GM23248 (cell line): ENCODE data around the gene MB. TPM values are rescaled to one million over a fixed set of nuclear protein-coding genes. Genes with fewer than 3 reads are reported as not detected.

Source experiments
- DNase-seq: peaks from one replicate; pipeline ENCODE4 v3.0.0-alpha.2; 2015
- H2AFZ ChIP-seq: fragments of 200-600 bp; sonication (generic); 2 replicates; pipeline ENCODE4 v1.6.1; 2016; ENCODE audit warnings: antibody characterized with exemption
- H3F3A ChIP-seq: fragments of 200-600 bp; sonication (generic); 2 replicates; pipeline ENCODE4 v1.6.1; 2016; ENCODE audit warnings: mild to moderate bottlenecking, antibody characterized with exemption, mixed run types; ENCODE audit not compliant: insufficient read depth
- H3K27ac ChIP-seq: fragments of 200-600 bp; sonication (generic); 2 replicates; pipeline ENCODE4 v1.5.1; 2016; ENCODE audit warnings: mild to moderate bottlenecking
- H3K27me3 ChIP-seq: fragments of 200-600 bp; sonication (generic); replicated peaks from 2 replicates; pipeline ENCODE4 v1.6.1; 2016; ENCODE audit warnings: mild to moderate bottlenecking; ENCODE audit not compliant: insufficient read depth
- H3K36me3 ChIP-seq: fragments of 200-600 bp; sonication (generic); 2 replicates; pipeline ENCODE4 v1.6.1; 2016; ENCODE audit warnings: low read depth, mild to moderate bottlenecking
- H3K4me1 ChIP-seq: fragments of 200-600 bp; sonication (generic); 2 replicates; pipeline ENCODE4 v1.6.1; 2016; ENCODE audit warnings: mild to moderate bottlenecking; ENCODE audit not compliant: insufficient read depth
- H3K4me2 ChIP-seq: fragments of 200-600 bp; sonication (generic); one replicate; pipeline ENCODE4 v1.6.1; 2016; ENCODE audit warnings: mild to moderate bottlenecking; ENCODE audit not compliant: unreplicated experiment
- H3K4me3 ChIP-seq: fragments of 200-600 bp; sonication (generic); 2 replicates; pipeline ENCODE4 v1.5.1; 2016; ENCODE audit warnings: mild to moderate bottlenecking
- H3K79me2 ChIP-seq: fragments of 200-600 bp; sonication (generic); 2 replicates; pipeline ENCODE4 v1.6.1; 2016; ENCODE audit warnings: mild to moderate bottlenecking; ENCODE audit not compliant: insufficient read depth
- H3K9ac ChIP-seq: fragments of 200-600 bp; sonication (generic); 2 replicates; pipeline ENCODE4 v1.6.1; 2016; ENCODE audit warnings: mild to moderate bottlenecking
- H3K9me2 ChIP-seq: fragments of 200-600 bp; sonication (generic); 2 replicates; pipeline ENCODE4 v1.6.1; 2016; ENCODE audit warnings: mixed run types, mild to moderate bottlenecking, moderate library complexity; ENCODE audit not compliant: insufficient read depth
- H3K9me3 ChIP-seq: fragments of 200-600 bp; sonication (generic); one replicate; pipeline ENCODE4 v1.6.1; 2017; ENCODE audit warnings: low read depth
- H4K20me1 ChIP-seq: fragments of 200-600 bp; sonication (generic); 2 replicates; pipeline ENCODE4 v1.6.0; 2016; ENCODE audit not compliant: insufficient read depth
- EZH2 ChIP-seq: fragments of 200-600 bp; sonication (generic); IDR thresholded peaks from 2 replicates; pipeline ENCODE4 v1.6.1; 2018; ENCODE audit warnings: antibody characterized with exemption, mild to moderate bottlenecking; ENCODE audit not compliant: insufficient read depth, poor library complexity, severe bottlenecking
- EZH2phosphoT487 ChIP-seq: fragments of 200-600 bp; sonication (generic); IDR thresholded peaks from 2 replicates; pipeline ENCODE4 v1.6.1; 2018; ENCODE audit warnings: antibody characterized with exemption, moderate library complexity, mild to moderate bottlenecking, low read depth; ENCODE audit not compliant: insufficient read depth
- WGBS, 2 experiments: methylation state at CpG; one replicate each; pipeline ENCODE4 v1.1.6; 2015 to 2017; ENCODE audit warnings: low lambda C conversion rate in 2 of 2, low coverage in 1 of 2; ENCODE audit errors: missing lambda C conversion rate in 2 of 2; 5-methylcytosine and 5-hydroxymethylcytosine counted together
- in situ Hi-C: fragments of 300-500 bp; cut with MboI; formaldehyde crosslinking; loops from 2 replicates; pipeline ENCODE4 v1.15.0; 2020
- polyA plus RNA-seq: library from polyadenylated mRNA; unstranded; fragments of >200 nt; fragmentation: Nextera tagmentation; extraction: Ambion mirVana; gene quantifications from 2 replicates; pipeline ENCODE4 v1.2.1, GENCODE V29; 2016
- total RNA-seq: library from RNA; depleted of rRNA; stranded (reverse); fragments of >200 nt; shearing (Covaris generic); gene quantifications from 2 replicates; pipeline ENCODE4 v1.2.3, GENCODE V29; 2014

MB gene
- total and polyA plus RNA-seq, 2 experiments from 2014 or later, result not detected

GRCh38 chr22:35593071-35593890, 23.8 kb downstream of the MB start:
- H3K9me3 ChIP-seq, result no peaks in the 10 kb centered on the region
- no peaks in the 10 kb centered on the region for H3K9me2 ChIP-seq
- no peak for DNase-seq
- peaks cover 20% of the 10 kb centered on the region for H3K4me1 ChIP-seq
- WGBS, 2 experiments, result 40 to 54% methylated on average over 3 of the region's 3 CpGs
- no peaks in the 10 kb centered on the region for H3K27me3 ChIP-seq
- no peak overlapping the region for H3K4me3 ChIP-seq
- H3K79me2 ChIP-seq, result no peaks in the 10 kb centered on the region
- in situ Hi-C loops, result no loop called here
- H3K9ac ChIP-seq, result no peak overlapping the region
- no peaks in the 10 kb centered on the region for H3K36me3 ChIP-seq
- H3F3A ChIP-seq, result peaks cover 17% of the 10 kb centered on the region
- peak overlapping the region; percentile 76 for H2AFZ ChIP-seq
- H4K20me1 ChIP-seq, result no peaks in the 10 kb centered on the region
- TF ChIP-seq EZH2 (no peak), EZH2phosphoT487 (no peak)
- H3K4me2 ChIP-seq, result no peak overlapping the region
- no peak overlapping the region for H3K27ac ChIP-seq

GRCh38 chr22:35592418-35592967, 24.6 kb downstream of the MB start:
- H3F3A ChIP-seq, result peaks cover 17% of the 10 kb centered on the region
- peak overlapping the region; percentile 76 for H2AFZ ChIP-seq
- peaks cover 20% of the 10 kb centered on the region for H3K4me1 ChIP-seq
- 73 to 74% methylated on average over 4 of the region's 4 CpGs for WGBS, 2 experiments
- no peak overlapping the region for H3K27ac ChIP-seq
- no peaks in the 10 kb centered on the region for H3K27me3 ChIP-seq
- no peaks in the 10 kb centered on the region for H3K9me3 ChIP-seq
- H3K36me3 ChIP-seq, result no peaks in the 10 kb centered on the region
- no peaks in the 10 kb centered on the region for H3K79me2 ChIP-seq
- in situ Hi-C loops, result no loop called here
- H3K9ac ChIP-seq, result no peak overlapping the region
- no peak for DNase-seq
- no peaks in the 10 kb centered on the region for H3K9me2 ChIP-seq
- H4K20me1 ChIP-seq, result no peaks in the 10 kb centered on the region
- H3K4me3 ChIP-seq, result no peak overlapping the region
- no peak for TF ChIP-seq EZH2
- no peak for TF ChIP-seq EZH2phosphoT487
- H3K4me2 ChIP-seq, result no peak overlapping the region

- Histone ChIP-seq H3K9me3 (no peaks in the 10 kb centered on the region), H3K4me1 (peaks cover 20% of the 10 kb centered on the region), H3K4me3 (no peak overlapping the region), H3F3A (peaks cover 17% of the 10 kb centered on the region), H3K4me2 (no peak overlapping the region), H3K9me2 (no peaks in the 10 kb centered on the region), H3K9ac (no peak overlapping the region), H2AFZ (no peak overlapping the region), H3K27ac (no peak overlapping the region), H3K27me3 (no peaks in the 10 kb centered on the region), H4K20me1 (no peaks in the 10 kb centered on the region), H3K36me3 (no peaks in the 10 kb centered on the region), H3K79me2 (no peaks in the 10 kb centered on the region)
- TF ChIP-seq EZH2, result no peak
- no peak for TF ChIP-seq EZH2phosphoT487
- in situ Hi-C loops, result no loop called here
- WGBS, 2 experiments, result 93 to 95% methylated on average over 14 of the region's 14 CpGs
- DNase-seq, result no peak
Observed at GRCh38 chr22:35591714-35592417, 25.3 kb downstream of the MB start.

GRCh38 chr22:35590634-35591295, 26.4 kb downstream of the MB start:
- H3K27ac ChIP-seq, result no peak overlapping the region
- TF ChIP-seq EZH2phosphoT487 (no peak), EZH2 (no peak)

More at GRCh38 chr22:35590634-35591295, 26.4 kb downstream of the MB start:
- no peak overlapping the region for H3K4me2 ChIP-seq
- no peak overlapping the region for H2AFZ ChIP-seq
- no peaks in the 10 kb centered on the region for H3K9me2 ChIP-seq
- H3K4me1 ChIP-seq, result peaks cover 20% of the 10 kb centered on the region
- WGBS, 2 experiments, result 76 to 79% methylated on average over 11 to 13 of the region's 13 CpGs
- no peak overlapping the region for H3K9ac ChIP-seq
- no peaks in the 10 kb centered on the region for H3K79me2 ChIP-seq
- DNase-seq, result no peak
- no peak overlapping the region for H3K4me3 ChIP-seq
- in situ Hi-C loops, result no loop called here
- H3K27me3 ChIP-seq, result no peaks in the 10 kb centered on the region
- no peaks in the 10 kb centered on the region for H3K36me3 ChIP-seq
- no peaks in the 10 kb centered on the region for H3K9me3 ChIP-seq
- peaks cover 17% of the 10 kb centered on the region for H3F3A ChIP-seq
- no peaks in the 10 kb centered on the region for H4K20me1 ChIP-seq
